SW 1271 (cell line): Measurements from ENCODE around the gene ALX4.

Source experiments
- DNase-seq, 2 experiments: peaks; one replicate each; lab custom pipeline; 2025; lab: John Stamatoyannopoulos, UW

ALX4 gene

DNA sequence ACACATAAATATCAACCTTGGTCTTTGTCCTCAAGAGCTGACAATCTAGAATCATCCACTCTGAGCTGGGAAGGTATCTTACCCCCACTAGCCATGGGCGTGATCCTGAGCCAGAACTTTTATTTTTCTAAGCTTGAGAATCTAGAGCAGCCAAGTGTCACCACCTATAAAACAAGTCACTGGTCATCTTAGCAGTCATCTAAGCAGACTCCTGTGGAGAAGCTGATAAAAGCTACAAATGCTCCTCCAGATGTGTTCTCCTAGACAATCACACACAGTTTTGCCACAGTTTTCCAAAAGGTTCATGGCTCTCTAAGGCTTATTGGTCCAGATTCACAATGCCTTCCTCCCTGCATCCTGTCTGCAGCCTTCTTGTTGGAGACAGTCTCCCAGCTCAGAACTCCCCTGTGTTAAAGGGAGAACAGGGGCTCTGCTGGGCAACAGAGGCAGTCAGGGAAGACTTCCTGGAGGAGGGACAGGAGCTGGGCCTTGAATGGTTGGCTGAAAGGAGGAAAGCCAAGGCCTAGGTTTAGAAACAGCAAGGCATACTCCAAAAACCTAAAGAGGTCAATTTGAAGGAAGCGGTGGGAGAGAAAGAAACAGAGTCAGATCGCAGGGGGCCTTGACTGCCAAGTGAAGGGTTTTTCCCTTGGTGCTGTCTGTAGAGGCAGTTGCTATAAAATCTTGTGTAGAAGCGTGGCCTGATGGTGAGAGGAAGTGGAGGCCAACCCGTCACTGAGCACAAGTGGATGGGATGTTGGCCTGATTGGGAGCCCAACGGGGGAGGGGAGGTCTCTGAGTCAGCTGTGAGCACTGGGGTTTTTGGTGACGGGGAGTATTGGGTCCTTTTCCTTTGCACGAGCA, 42.0 kb downstream of the ALX4 start:
- DNase-seq = no peak

GRCh38 chr11:44267006-44267749, 42.8 kb downstream of the ALX4 start:
- no peak for DNase-seq

GRCh38 chr11:44266056-44266780, 43.7 kb downstream of the ALX4 start:
- no peak for DNase-seq

DNA sequence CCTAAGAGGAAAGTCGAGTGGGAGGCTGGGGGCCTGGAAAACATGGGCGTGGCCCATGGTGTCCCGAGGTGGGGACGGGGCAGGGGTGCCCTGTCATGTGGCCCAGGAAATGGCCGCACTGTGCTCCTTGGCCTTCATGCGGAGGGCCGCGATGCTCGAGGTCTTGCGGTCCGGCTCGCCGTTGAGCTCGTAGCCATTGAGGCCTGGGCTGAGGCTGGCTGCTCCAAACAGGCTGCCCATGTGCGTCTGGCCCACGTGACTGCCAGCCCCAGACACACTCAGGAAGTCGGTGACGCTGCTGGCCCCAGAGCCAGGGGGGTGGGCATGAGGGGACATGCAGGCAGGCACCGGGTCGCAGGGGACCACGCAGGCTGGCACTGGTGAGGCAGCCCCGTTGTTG, 45.2 kb downstream of the ALX4 start:
- no peak for DNase-seq

- no peak for DNase-seq
These were observed 45.5 kb downstream of the ALX4 start for GRCh38 chr11:44264438-44264749.

DNA sequence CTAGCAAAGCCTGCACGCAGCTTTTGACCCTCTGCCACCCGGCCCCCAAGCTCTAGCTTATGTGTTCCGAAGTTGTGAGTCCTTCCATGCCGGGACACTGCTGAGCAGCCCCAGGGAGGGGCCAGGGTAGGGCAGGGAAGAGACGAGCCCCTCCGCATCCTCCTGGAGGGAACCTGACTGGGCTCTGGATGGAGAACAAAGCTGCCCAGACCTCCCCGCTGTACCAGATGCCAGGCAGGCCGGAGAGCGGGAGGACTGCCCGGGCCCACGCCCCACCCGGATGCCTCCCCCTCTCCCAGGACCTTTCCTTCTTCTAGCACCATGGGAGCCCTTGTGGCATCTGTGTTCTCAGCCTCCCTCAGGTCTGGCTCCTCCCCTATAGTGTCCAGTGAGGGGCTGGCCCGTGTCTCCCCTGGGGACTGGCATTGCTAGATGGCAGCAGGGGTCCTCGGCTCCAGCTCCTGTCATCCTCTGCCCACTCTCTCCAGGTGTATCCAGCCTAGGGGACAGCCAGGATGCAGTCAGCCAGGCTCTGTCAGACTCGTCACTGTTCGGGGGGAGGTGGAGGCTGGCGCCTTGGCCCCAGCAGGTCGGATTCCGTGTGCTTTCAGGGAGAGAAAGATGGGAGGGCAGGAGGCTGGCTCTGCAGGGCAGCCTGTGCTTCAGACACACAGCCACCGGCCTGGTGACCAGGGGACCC, 46.1 kb downstream of the ALX4 start:
- DNase-seq = no peak

DNA sequence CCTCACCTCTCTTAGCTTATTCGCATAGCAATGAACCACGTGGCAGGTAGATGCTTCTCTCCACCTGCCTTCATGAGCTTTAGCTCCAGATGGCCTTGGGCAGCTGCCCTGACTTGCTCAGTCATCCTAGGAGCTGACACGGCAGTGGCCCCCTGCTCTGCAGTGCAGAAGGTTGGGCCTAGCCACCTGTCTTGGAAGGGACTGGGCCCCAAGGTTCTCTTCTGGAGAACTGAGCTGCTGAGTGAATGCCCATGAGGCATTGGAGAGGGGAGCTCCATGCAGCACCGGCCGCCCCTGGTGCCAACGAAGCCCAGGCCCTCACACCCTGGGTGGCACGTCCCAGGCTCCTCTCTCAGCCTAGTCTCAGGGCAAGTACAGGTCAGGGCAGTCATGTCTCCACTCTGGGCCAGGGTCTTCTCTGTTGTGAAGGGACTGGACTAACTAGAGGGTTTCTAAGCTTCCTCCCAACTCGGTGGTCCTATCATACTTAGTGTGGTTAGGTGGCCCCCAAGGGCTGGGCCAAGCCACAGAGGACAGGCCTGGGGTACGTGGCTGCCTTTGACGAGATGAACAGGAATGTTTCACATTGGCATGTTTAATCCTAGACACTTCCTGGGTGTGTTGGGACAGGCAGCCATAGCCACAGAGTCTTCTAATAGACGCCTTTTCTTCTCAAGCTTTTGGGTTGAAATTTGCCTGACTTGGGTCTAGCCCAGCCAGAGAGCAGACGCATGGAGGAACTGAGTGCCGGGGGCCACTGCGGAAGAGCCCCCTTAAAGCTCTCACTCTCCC, 47.9 kb downstream of the ALX4 start:
- DNase-seq = no peak

DNA sequence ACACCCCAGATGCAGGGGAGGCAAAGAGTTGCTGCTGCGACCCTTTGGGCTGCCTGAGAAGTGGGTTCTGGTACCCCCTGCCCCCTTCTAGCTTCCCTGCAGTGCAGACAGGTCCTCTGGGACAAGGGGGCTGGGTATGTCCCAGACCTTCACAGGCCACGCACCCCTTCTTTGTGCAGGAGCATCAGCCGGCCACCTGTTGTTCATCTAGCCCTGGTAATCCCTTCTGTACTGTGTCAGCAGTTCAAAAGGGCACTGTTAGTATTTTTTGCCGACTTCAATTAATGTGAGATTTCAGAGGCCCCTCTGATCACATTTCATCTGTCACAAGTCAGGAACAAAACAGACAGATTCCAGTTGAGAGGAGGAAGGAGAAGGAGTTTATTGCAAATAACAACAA, 49.9 kb downstream of the ALX4 start:
- no peak for DNase-seq

- DNase-seq = no peak
These were observed 51.0 kb downstream of the ALX4 start for GRCh38 chr11:44258839-44259420.

DNA sequence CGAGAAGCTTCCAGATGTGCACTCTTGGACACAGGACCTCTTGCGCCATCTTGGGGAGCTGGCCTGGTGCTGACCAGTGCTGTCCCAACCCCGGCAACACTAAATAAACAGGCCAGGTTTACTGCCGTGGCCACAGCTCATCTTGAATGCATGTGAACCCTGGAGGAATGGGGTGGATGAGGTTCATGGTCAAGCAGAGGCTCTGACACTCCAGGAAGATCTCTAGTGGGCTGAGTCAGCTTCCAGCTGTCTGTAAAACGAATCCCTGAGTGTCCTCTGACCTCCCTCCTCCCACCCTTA, 51.8 kb downstream of the ALX4 start:
- DNase-seq = no peak

GRCh38 chr11:44257338-44258189, 52.4 kb downstream of the ALX4 start:
- no peak for DNase-seq

DNA sequence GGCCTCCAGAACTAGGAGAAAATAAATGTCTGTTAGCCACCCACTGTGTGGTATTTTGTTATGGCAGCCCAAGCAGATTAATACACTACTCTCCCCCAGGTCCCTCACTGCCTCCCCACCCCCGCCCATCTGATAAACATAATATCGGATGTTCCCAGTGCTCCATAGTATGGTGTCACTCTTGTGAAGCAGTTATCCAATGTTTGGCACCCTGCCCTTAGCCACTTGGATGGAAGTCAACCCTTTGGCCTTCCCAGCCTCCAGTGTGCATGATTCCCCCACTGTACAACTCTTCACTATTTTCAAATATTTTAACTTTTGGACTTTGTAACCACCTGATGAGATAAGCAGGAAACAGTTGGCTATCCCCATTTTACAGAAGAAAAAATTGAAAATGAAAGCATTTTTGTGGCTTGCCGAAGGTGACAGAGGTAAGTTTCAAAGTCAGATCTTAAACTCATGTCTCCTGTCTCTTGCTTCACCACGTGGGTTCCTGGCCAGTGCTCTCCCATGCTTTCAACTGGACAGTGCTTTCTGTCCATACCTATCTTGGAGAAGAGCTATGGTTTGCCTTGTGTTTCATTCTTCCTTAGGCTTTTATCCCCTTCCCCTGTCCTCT, 53.2 kb downstream of the ALX4 start:
- no peak for DNase-seq

GRCh38 chr11:44255406-44256071, 54.4 kb downstream of the ALX4 start:
- no peak for DNase-seq

DNA sequence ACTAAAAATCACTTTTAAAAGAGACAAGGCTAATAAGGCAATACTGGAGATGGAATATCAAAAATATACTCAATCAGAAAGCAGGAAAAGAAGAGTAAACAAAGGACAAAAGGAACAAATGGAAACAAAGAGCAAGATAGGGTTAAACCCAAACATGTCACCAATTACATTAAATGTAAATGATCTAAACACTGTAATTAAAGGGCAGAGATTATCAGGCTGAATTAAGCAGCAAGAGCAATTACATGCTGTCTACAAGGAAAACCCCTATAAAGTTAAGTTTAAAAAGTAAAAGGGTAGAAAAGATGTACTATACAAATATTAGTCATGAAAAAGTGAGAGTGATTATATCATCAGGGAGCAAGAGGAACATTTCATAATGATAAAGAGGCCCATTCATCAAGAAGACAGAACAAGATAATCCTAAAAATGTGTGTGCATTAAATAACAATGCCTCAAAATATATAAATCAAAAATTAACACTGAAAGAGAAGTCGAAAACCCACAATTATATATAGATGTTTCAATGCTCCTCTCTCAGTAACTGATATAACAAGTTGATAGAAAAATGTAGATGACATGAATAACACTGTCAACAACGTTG, 56.8 kb downstream of the ALX4 start:
- no peak for DNase-seq

- no peak for DNase-seq
These were observed 59.5 kb downstream of the ALX4 start for GRCh38 chr11:44250421-44250820.

DNA sequence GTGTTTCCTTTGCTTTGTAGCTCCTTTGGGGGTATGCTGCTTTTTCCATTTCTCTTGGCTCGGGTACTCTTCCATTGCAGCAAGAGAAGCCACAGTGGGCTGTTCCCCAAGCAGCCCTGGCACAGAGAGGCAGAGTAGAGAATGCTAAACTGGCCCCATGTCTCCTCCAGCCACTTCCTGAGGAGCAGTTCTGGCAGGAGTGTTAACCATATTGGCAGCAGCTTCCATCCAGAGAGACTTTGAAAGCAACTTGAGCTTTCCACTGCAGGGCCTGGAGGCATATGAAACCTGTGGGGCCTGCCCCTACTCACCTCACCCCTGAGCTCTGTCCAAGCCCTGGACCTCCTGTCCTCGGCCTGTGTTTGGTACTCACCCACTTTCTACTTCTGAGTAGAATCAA, 61.8 kb downstream of the ALX4 start:
- DNase-seq = no peak

DNA sequence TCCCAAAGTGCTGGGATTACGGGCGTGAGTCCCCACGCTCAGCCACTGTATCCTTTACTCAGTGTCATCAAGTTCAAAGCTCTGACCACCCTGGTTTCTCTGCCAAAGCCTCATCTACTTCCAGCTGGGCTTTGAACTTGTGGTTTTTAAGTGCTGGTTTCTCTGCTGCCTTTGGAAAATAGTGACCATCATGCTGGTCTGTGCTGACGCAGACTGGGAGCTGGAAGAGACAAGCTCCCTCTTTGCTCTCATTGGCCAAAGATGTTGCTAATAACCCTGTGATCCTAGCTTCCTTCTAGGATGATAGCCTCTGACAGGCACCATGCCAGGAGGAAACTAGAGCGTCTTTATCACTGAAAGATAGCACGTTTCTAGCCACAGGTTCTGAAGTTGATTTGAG, 62.4 kb downstream of the ALX4 start:
- no peak for DNase-seq

DNA sequence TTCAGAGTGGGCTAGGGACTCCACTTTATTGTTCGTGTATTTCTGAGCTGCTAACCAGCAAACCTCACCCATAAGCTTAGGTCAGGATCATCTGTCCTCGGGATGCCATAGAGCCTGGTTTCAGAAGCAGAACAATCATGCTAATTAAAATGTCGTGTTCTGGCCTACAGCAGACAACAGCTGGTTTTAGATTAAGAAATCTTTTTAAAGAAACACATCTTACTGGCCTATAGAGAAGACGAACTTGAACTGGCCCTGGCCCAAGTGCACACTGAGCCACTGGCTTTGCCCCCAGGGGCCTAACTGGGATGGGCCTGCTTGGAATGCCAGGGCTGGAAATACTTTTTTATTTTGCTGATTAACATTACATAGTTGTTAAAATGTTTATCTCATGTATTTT, 63.2 kb downstream of the ALX4 start:
- DNase-seq = no peak
